Measurements from ENCODE around the gene PACSIN3. TPM values are rescaled to one million over a fixed set of nuclear protein-coding genes. Genes with fewer than 3 reads are reported as not detected.

Gene PACSIN3
- polyA plus RNA-seq, 1 donor: 44.7 TPM

- DNase-seq: no peak
- WGBS (ENCODE audit: insufficient coverage, low lambda C conversion rate): no CpG with 5 or more reads among the region's 4 CpGs
- peaks cover 3% of the 10 kb centered on the region for H3K9me3 ChIP-seq (ENCODE audit: control insufficient read depth, low read depth, low read length)
- no peak overlapping the region for H3K27ac ChIP-seq (ENCODE audit: low read length)
- H3K27me3 ChIP-seq (ENCODE audit: control insufficient read depth, insufficient read depth, low read length): no peaks in the 10 kb centered on the region
- H3K36me3 ChIP-seq (ENCODE audit: control insufficient read depth, insufficient read depth, low read length): peaks cover 33% of the 10 kb centered on the region
- H3K4me1 ChIP-seq (ENCODE audit: control insufficient read depth, insufficient read depth, low read length): peaks cover 2% of the 10 kb centered on the region
- H3K4me3 ChIP-seq (ENCODE audit: low read length): no peak overlapping the region
These were observed 30.4 kb downstream of the PACSIN3 start for GRCh38 chr11:47155879-47156278.

DNA sequence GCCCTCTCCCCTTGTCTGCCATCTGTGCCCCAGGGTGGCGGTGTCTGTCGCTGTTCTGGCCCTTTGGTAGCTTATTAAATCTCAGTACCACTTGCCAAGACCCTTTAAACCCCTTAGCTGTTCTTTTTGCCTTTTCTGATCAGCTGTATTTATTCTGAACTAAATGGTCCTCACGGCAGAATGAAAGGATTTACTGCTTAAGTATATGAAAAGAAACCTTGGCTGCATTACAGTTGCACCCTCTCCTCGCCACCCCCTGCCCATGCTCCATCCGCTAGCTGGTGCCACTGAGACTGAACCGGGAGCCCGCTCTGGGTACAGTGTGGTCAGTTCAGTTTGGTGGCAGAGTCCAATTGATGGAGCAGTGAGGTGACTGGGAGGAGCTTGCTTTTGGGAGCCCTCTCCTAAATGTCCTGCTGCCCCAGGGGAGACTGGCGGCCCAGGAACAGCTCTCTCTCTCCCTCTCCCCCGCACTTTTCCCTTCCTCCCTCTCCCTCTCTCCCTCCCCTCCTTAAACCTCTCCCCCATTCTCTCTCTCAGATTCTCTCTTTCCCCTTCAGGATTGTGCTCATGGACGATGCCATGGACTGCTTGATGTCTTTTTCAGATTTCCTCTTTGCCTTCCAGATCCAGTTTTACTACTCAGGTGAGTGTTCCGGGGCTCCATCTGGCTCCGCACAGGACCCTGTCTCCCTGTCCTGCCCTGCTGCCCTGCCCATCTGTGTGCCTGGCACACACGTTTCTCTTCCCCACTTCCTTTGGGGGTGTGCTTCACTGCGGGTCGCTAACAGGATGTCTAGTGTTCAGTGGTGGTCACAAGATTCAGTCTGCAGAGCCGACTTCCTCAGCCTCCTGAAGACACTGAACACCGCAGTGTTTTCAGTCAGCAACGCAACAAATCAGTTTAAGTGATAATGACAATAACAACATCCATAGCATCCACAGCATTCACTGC lies 31.3 kb downstream of the PACSIN3 start:
- H3K27ac ChIP-seq (ENCODE audit: low read length): no peak overlapping the region
- peaks cover 2% of the 10 kb centered on the region for H3K4me1 ChIP-seq (ENCODE audit: control insufficient read depth, insufficient read depth, low read length)
- 100% methylated on average over 2 of the region's 18 CpGs for WGBS (ENCODE audit: insufficient coverage, low lambda C conversion rate)
- H3K27me3 ChIP-seq (ENCODE audit: control insufficient read depth, insufficient read depth, low read length): no peaks in the 10 kb centered on the region
- peaks cover 33% of the 10 kb centered on the region for H3K36me3 ChIP-seq (ENCODE audit: control insufficient read depth, insufficient read depth, low read length)
- no peak overlapping the region for H3K4me3 ChIP-seq (ENCODE audit: low read length)
- DNase-seq: no peak
- peaks cover 3% of the 10 kb centered on the region for H3K9me3 ChIP-seq (ENCODE audit: control insufficient read depth, low read depth, low read length)

DNA sequence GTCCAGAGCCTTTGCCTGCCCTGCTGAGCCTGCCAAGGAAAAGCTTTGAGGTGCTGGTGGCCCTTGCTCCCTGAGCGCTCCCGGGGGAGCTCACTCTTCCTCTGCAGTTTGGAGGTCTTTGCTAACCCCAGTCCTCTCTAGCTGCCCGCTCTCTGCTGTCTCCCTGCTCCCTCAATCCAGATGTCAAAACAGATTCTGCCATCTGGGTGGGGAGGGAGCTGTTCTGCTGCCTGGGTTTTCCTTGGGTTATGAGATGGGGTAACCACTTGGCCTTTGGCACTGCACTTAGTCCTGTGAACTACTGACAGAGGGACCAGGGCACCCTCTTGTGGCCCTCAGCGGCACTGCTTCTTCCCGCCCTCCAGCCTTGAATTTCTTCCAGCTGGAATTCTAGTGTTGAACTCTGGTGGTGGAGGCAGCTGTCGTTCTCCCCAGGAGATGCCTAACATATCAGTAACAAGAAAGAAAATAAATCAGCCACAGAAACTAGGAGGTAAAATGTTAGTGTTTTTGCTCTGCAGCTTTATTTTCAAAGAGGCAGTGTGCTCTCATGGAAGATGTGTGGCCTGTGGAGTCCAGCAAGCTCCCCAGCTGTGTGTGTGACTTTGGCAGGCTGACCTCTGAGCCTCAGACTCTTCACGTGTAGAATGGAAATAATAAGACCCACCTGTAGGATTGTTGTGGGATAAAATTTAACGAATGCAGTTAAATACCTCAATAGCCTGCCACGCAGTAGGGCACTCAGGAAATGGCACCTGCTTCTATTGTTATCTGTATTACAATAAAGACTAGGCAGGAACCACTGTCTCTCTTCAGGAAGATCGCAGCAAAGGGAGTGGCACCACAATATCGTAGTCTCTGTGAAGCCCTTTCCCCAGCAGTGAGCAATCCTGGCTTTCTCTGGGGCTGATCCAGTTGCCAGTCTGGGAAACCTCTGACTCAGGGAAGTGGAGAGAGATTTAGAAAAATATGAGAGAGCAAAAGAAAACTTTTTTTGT lies 33.0 kb downstream of the PACSIN3 start:
- peaks cover 29% of the 10 kb centered on the region for H3K36me3 ChIP-seq (ENCODE audit: control insufficient read depth, insufficient read depth, low read length)
- peak; percentile 73 to 77 for DNase-seq
- WGBS (ENCODE audit: insufficient coverage, low lambda C conversion rate): 80% methylated on average over 1 of the region's 11 CpGs
- no peaks in the 10 kb centered on the region for H3K27me3 ChIP-seq (ENCODE audit: control insufficient read depth, insufficient read depth, low read length)
- H3K4me3 ChIP-seq (ENCODE audit: low read length): no peak overlapping the region
- peaks cover 3% of the 10 kb centered on the region for H3K9me3 ChIP-seq (ENCODE audit: control insufficient read depth, low read depth, low read length)
- H3K27ac ChIP-seq (ENCODE audit: low read length): no peak overlapping the region
- H3K4me1 ChIP-seq (ENCODE audit: control insufficient read depth, insufficient read depth, low read length): peaks cover 2% of the 10 kb centered on the region

DNA sequence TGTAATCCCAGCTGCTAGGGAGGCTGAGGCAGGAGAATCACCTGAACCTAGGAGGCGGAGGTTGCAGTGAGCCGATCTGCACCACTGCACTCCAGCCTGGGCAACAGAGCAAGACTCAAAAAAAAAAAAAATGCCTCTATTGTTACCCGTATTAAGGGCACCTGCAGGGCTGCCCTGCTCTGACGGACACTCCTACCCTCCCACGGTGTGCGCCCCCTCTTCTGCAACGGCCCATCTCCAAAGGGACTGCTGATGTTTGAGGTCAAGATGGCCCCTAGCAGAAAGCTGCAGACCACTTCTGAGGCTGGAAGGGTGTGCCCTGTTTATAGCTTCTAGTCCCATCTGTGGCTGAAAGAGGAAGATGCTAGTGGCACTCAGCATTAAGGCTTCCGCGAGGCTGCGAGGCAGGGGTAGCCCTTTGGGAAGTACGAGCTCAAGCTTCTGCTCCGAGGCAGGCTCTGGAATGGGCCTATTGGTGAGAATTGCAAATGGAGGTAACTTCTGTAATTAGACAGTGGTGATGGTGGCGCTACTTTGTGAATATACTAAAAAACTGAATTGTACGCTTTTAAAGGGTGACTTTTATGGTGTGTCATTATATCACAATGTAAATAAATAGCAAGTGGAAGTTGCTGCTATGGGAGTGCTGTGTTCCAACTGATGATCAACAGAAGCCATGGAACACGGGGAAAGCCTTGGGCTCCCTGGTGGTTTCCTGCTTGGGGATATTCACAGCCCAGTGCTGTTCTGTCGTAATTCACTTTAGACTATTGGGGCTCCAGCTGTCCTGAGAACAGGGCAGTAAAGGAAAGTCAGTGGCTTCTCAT lies 33.9 kb downstream of the PACSIN3 start:
- WGBS (ENCODE audit: insufficient coverage, low lambda C conversion rate): 80% methylated on average over 1 of the region's 16 CpGs
- Histone ChIP-seq H3K9me3 (ENCODE audit: control insufficient read depth, low read depth, low read length) (peaks cover 3% of the 10 kb centered on the region), H3K36me3 (ENCODE audit: control insufficient read depth, insufficient read depth, low read length) (peaks cover 29% of the 10 kb centered on the region), H3K4me1 (ENCODE audit: control insufficient read depth, insufficient read depth, low read length) (peaks cover 2% of the 10 kb centered on the region), H3K27me3 (ENCODE audit: control insufficient read depth, insufficient read depth, low read length) (no peaks in the 10 kb centered on the region), H3K27ac (ENCODE audit: low read length) (no peak overlapping the region), H3K4me3 (ENCODE audit: low read length) (no peak overlapping the region)
- no peak for DNase-seq

DNA sequence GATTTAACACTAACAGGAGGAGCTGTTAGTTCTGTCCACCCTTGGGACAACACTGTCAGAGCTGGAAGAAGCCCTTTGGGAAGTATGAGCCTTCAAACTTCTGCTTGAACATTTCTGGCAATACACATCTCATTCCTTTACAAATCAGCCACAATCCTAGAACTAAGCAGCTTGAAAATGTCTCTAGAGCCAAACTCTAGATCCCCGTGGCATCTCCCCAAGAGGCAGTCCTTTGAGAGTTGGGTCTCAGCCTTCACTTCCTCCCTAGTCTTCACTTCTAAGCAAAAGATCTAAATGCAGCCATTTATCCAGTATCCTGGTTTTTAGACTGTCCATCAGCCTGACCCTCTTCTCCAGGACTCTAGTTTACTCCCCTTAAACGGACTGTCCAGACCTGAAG lies 36.5 kb downstream of the PACSIN3 start:
- Histone ChIP-seq H3K4me3 (ENCODE audit: low read length) (no peak overlapping the region), H3K9me3 (ENCODE audit: control insufficient read depth, low read depth, low read length) (no peaks in the 10 kb centered on the region), H3K36me3 (ENCODE audit: control insufficient read depth, insufficient read depth, low read length) (peaks cover 10% of the 10 kb centered on the region), H3K27me3 (ENCODE audit: control insufficient read depth, insufficient read depth, low read length) (no peaks in the 10 kb centered on the region), H3K4me1 (ENCODE audit: control insufficient read depth, insufficient read depth, low read length) (peaks cover 2% of the 10 kb centered on the region), H3K27ac (ENCODE audit: low read length) (no peak overlapping the region)
- no CpG with 5 or more reads among the region's 2 CpGs for WGBS (ENCODE audit: insufficient coverage, low lambda C conversion rate)
- no peak for DNase-seq

GRCh38 chr11:47148903-47149531 lies 37.2 kb downstream of the PACSIN3 start:
- no peak overlapping the region for H3K4me3 ChIP-seq (ENCODE audit: low read length)
- DNase-seq: no peak

DNA sequence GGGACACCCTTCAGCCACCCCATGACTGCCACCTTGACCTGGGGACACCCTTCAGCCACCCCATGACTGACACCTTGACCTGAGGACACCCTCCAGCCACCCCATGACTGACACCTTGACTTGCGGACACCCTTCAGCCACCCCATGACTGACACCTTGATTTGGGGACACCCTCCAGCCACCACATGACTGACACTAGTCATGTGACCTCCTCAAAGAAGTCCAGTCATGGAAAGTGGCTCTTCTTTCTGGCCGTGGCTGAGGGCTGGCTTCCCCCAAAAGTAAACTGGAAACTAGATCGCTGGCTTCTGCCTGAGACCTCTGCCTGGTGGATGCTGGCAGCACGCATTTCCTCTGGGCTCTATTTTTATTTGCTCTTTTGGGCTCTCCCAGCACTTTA lies 38.0 kb downstream of the PACSIN3 start:
- no peak overlapping the region for H3K27ac ChIP-seq (ENCODE audit: low read length)
- DNase-seq: no peak
- WGBS (ENCODE audit: insufficient coverage, low lambda C conversion rate): no CpG with 5 or more reads among the region's 4 CpGs
- no peak overlapping the region for H3K4me3 ChIP-seq (ENCODE audit: low read length)
- H3K9me3 ChIP-seq (ENCODE audit: control insufficient read depth, low read depth, low read length): no peaks in the 10 kb centered on the region
- peaks cover under 1% of the 10 kb centered on the region for H3K4me1 ChIP-seq (ENCODE audit: control insufficient read depth, insufficient read depth, low read length)
- no peaks in the 10 kb centered on the region for H3K27me3 ChIP-seq (ENCODE audit: control insufficient read depth, insufficient read depth, low read length)
- H3K36me3 ChIP-seq (ENCODE audit: control insufficient read depth, insufficient read depth, low read length): peaks cover 10% of the 10 kb centered on the region

More at GRCh38 chr11:47148903-47149531, 37.2 kb downstream of the PACSIN3 start:
- Histone ChIP-seq H3K36me3 (ENCODE audit: control insufficient read depth, insufficient read depth, low read length) (peaks cover 10% of the 10 kb centered on the region), H3K9me3 (ENCODE audit: control insufficient read depth, low read depth, low read length) (no peaks in the 10 kb centered on the region), H3K27me3 (ENCODE audit: control insufficient read depth, insufficient read depth, low read length) (no peaks in the 10 kb centered on the region), H3K4me1 (ENCODE audit: control insufficient read depth, insufficient read depth, low read length) (peaks cover 2% of the 10 kb centered on the region), H3K27ac (ENCODE audit: low read length) (no peak overlapping the region)
- no CpG with 5 or more reads among the region's 10 CpGs for WGBS (ENCODE audit: insufficient coverage, low lambda C conversion rate)

- no peak for DNase-seq
- peaks cover 10% of the 10 kb centered on the region for H3K36me3 ChIP-seq (ENCODE audit: control insufficient read depth, insufficient read depth, low read length)
- no peaks in the 10 kb centered on the region for H3K9me3 ChIP-seq (ENCODE audit: control insufficient read depth, low read depth, low read length)
- H3K27ac ChIP-seq (ENCODE audit: low read length): no peak overlapping the region
- H3K27me3 ChIP-seq (ENCODE audit: control insufficient read depth, insufficient read depth, low read length): no peaks in the 10 kb centered on the region
- H3K4me1 ChIP-seq (ENCODE audit: control insufficient read depth, insufficient read depth, low read length): no peaks in the 10 kb centered on the region
- WGBS (ENCODE audit: insufficient coverage, low lambda C conversion rate): no CpG with 5 or more reads among the region's 7 CpGs
- no peak overlapping the region for H3K4me3 ChIP-seq (ENCODE audit: low read length)
These were observed 38.6 kb downstream of the PACSIN3 start for GRCh38 chr11:47147681-47148080.

DNA sequence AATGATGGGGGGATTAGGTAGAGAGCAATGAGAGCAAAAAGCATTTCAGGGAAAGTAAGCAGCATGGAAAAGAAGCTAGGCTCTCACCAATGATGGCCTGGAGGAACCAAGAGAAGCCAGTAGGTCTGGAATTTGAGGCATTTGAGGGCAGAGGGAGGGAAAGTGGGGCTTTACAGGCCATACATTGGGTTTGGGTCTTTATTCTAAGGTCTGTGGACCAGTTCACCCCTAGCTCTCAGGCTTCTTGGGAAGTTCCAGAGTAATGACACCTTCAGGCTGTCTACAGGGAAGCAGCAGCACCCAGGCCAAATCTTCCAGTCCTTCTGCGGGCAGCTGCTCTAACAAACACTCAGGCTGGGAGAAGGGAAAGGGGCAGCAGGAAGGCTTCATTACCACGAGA lies 39.0 kb downstream of the PACSIN3 start:
- Histone ChIP-seq H3K9me3 (ENCODE audit: control insufficient read depth, low read depth, low read length) (no peaks in the 10 kb centered on the region), H3K4me3 (ENCODE audit: low read length) (no peak overlapping the region), H3K36me3 (ENCODE audit: control insufficient read depth, insufficient read depth, low read length) (peaks cover 10% of the 10 kb centered on the region), H3K4me1 (ENCODE audit: control insufficient read depth, insufficient read depth, low read length) (no peaks in the 10 kb centered on the region), H3K27me3 (ENCODE audit: control insufficient read depth, insufficient read depth, low read length) (no peaks in the 10 kb centered on the region), H3K27ac (ENCODE audit: low read length) (no peak overlapping the region)
- DNase-seq: no peak
- no CpG with 5 or more reads among the region's 2 CpGs for WGBS (ENCODE audit: insufficient coverage, low lambda C conversion rate)

All from large intestine (tissue), 3 donors.